ENCODE measurements around the gene HOXD13. TPM values are rescaled to one million over a fixed set of nuclear protein-coding genes. Genes with fewer than 3 reads are reported as not detected.

HOXD13 gene
- total RNA-seq, 1 experiment from 2014 or later, result not detected

DNA sequence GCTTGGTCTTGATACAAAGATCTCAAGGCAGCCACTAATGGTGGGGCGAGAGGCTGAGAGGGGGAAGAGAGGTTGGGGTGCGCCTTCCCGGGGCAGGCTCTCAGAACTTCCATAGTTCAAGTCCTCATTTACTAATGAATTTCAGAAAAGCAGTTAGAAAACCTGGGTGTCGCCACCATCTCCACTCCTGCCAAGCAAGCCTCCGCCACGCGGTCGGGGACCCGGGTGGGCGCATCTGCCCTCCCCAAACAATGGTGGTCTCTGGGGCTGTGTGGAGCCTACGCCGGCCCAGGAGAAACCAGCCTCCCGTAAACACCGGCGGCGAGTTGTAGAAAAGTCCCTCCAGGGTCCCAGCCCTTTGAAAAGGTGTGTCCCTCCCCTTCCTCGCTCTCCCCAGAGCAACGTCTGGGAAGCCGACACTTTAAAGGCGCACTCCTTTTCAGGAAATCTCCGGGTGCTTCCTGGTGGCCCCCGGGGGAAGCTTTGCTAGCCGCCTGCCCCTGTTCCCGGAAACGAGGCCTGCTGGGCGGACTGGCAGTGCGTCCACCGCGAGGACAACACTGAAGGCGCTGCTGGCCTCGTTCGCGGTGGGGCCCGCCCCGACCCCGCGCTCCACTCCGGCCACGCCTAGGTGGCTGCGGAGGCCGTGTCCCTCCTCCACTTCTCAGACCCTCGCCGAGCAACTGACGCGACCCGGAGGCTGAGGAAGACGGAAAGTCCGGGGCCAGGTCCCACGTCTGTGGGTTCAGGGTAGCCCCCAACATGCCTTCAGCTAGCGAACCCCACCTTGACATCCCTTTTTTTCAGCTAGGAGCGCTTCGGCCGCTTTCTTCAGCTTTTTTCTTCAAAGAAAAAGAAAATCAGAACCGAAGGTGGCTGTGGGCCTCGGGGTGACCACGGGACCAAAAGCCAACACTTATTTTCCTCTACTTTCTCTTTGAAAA is 25.6 kb upstream of the HOXD13 start:
- Mint-ChIP-seq H3K27me3 (ENCODE audit: insufficient read depth, unreplicated experiment) (peaks cover 46% of the 10 kb centered on the region), H3K36me3 (ENCODE audit: insufficient read depth, unreplicated experiment) (no peaks in the 10 kb centered on the region), H3K27ac (ENCODE audit: low read depth, unreplicated experiment) (no peak overlapping the region), H3K4me3 (ENCODE audit: unreplicated experiment) (no peak overlapping the region), H3K9me3 (ENCODE audit: unreplicated experiment) (no peaks in the 10 kb centered on the region), H3K4me1 (ENCODE audit: insufficient read depth, unreplicated experiment) (no peaks in the 10 kb centered on the region)
- DNase-seq (ENCODE audit: unreplicated experiment), result no peak
- no TSS peak for BruUV-seq (replicated peaks)
- POLR2A ChIA-PET, result no interaction called here
- TF ChIP-seq, protein P1, sequence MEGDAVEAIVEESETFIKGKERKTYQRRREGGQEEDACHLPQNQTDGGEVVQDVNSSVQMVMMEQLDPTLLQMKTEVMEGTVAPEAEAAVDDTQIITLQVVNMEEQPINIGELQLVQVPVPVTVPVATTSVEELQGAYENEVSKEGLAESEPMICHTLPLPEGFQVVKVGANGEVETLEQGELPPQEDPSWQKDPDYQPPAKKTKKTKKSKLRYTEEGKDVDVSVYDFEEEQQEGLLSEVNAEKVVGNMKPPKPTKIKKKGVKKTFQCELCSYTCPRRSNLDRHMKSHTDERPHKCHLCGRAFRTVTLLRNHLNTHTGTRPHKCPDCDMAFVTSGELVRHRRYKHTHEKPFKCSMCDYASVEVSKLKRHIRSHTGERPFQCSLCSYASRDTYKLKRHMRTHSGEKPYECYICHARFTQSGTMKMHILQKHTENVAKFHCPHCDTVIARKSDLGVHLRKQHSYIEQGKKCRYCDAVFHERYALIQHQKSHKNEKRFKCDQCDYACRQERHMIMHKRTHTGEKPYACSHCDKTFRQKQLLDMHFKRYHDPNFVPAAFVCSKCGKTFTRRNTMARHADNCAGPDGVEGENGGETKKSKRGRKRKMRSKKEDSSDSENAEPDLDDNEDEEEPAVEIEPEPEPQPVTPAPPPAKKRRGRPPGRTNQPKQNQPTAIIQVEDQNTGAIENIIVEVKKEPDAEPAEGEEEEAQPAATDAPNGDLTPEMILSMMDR (IDR thresholded peaks at IDR 0.05; ENCODE audit: unreplicated experiment), result no peak
- CTCF ChIA-PET, result no interaction called here
- intact Hi-C loops (cut with micrococcal nuclease), result no loop called here

DNA sequence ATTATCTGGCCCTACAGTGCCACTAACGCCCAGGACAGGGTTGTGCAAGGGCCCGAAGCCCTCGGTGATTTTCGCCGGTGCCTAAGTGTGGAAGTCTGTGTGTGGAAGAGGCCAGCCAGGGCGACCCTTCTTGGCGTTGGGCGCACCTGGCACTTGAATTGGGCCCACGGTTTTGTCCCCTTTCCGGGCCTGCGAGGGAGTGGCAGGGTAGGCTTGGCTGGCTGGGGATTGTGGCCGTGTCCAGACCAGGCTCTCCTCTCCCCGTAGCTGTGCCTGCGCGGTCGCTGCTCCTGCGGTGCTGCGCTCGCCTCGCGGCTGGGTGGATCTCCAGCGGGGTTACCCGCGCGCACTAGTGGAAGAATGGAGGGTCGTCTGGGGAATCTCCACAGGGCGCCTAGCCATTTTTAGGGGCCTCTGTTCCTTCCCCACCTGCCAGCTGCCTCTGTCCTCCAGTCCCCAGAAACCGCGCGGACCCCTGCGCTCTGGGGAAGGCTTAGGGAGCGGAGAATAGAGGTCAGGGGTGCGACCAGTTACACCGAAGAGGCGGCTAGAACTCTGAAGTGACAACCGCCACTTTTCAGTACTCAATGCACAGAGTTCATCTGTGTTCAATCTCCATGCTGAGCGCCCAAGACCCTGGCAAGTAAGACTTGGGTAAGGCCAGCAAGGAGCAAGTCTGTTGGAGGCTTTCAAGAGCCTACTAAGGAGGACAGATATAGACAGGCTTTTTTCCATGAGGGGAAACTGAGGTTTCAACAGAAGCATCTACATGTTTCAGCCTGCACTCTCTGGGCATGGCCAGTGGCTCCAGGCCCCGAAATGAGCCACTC is 24.7 kb upstream of the HOXD13 start:
- no peak overlapping the region for H3K4me3 Mint-ChIP-seq (ENCODE audit: unreplicated experiment)
- no TSS peak for BruUV-seq (replicated peaks)
- H3K27me3 Mint-ChIP-seq (ENCODE audit: insufficient read depth, unreplicated experiment), result peaks cover 46% of the 10 kb centered on the region
- TF ChIP-seq, protein P1 (IDR thresholded peaks at IDR 0.05; ENCODE audit: unreplicated experiment), result no peak
- POLR2A ChIA-PET, result no interaction called here
- no peaks in the 10 kb centered on the region for H3K36me3 Mint-ChIP-seq (ENCODE audit: insufficient read depth, unreplicated experiment)
- no peak for DNase-seq (ENCODE audit: unreplicated experiment)
- H3K9me3 Mint-ChIP-seq (ENCODE audit: unreplicated experiment), result no peaks in the 10 kb centered on the region
- H3K27ac Mint-ChIP-seq (ENCODE audit: low read depth, unreplicated experiment), result no peak overlapping the region
- CTCF ChIA-PET, result no interaction called here
- intact Hi-C loops (cut with micrococcal nuclease), result no loop called here
- no peaks in the 10 kb centered on the region for H3K4me1 Mint-ChIP-seq (ENCODE audit: insufficient read depth, unreplicated experiment)

DNA sequence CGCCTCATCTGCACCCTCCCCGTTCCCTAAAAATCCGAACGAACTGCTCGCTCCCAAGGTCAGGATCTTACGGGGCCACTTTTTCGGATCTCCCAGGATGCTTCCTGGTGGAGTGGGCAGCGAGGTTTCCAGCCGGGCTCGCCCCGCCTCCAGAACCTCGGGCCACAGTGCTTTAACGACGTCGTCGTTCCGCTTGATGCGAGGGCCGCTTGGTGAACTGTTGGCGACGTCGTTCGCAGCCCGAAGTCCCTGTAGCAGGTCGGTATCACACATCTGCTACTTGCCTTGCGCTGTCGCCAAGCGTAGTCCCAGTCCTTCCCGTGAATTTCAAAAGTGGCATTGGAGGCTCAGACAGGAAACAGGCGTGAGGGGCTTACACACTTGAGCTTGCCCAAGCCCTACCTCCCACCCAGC is 24.1 kb upstream of the HOXD13 start:
- DNase-seq (ENCODE audit: unreplicated experiment), result no peak
- intact Hi-C loops (cut with micrococcal nuclease), result no loop called here
- BruUV-seq (replicated peaks), result no TSS peak
- Mint-ChIP-seq H3K4me1 (ENCODE audit: insufficient read depth, unreplicated experiment) (no peaks in the 10 kb centered on the region), H3K36me3 (ENCODE audit: insufficient read depth, unreplicated experiment) (no peaks in the 10 kb centered on the region), H3K4me3 (ENCODE audit: unreplicated experiment) (no peak overlapping the region), H3K27me3 (ENCODE audit: insufficient read depth, unreplicated experiment) (peaks cover 46% of the 10 kb centered on the region), H3K27ac (ENCODE audit: low read depth, unreplicated experiment) (no peak overlapping the region), H3K9me3 (ENCODE audit: unreplicated experiment) (no peaks in the 10 kb centered on the region)
- ChIA-PET POLR2A (interaction anchor here (0.6 kb wide), 1 partner anchor 462 kb away, joined by 3 read pairs; no protein-coding TSS in a partner anchor), CTCF (no interaction called here)
- TF ChIP-seq, protein P1 (IDR thresholded peaks at IDR 0.05; ENCODE audit: unreplicated experiment), result no peak
